IPS-18a (cell line): Measurements from ENCODE around the gene CLDN24.

Source experiments
- H3K27ac ChIP-seq: one replicate; pipeline ENCODE4 v1.5.1; 2013; ENCODE audit warnings: low read length
- H3K27me3 ChIP-seq: one replicate; pipeline ENCODE4 v1.6.1; 2013; ENCODE audit warnings: mild to moderate bottlenecking, low read length; ENCODE audit not compliant: control insufficient read depth, insufficient read depth
- H3K36me3 ChIP-seq: one replicate; pipeline ENCODE4 v1.6.1; 2013; ENCODE audit warnings: low read depth, low read length; ENCODE audit not compliant: control insufficient read depth
- H3K4me1 ChIP-seq: one replicate; pipeline ENCODE4 v1.6.1; 2013; ENCODE audit warnings: low read depth, low read length; ENCODE audit not compliant: control insufficient read depth
- H3K4me3 ChIP-seq: one replicate; pipeline ENCODE4 v1.5.1; 2013; ENCODE audit warnings: low read length
- H3K9ac ChIP-seq: one replicate; pipeline ENCODE4 v1.6.1; 2013; ENCODE audit warnings: mild to moderate bottlenecking, low read length, moderate library complexity
- H3K9me3 ChIP-seq: one replicate; pipeline ENCODE4 v1.6.1; 2013; ENCODE audit warnings: low read depth, low read length; ENCODE audit not compliant: control insufficient read depth

Gene CLDN24

GRCh38 chr4:183344523-183345255 is 22.5 kb upstream of the CLDN24 start:
- Histone ChIP-seq H3K27ac (no peak overlapping the region), H3K9ac (no peak overlapping the region), H3K9me3 (no peaks in the 10 kb centered on the region), H3K4me3 (no peak overlapping the region), H3K4me1 (no peaks in the 10 kb centered on the region), H3K36me3 (no peaks in the 10 kb centered on the region), H3K27me3 (no peaks in the 10 kb centered on the region)

DNA sequence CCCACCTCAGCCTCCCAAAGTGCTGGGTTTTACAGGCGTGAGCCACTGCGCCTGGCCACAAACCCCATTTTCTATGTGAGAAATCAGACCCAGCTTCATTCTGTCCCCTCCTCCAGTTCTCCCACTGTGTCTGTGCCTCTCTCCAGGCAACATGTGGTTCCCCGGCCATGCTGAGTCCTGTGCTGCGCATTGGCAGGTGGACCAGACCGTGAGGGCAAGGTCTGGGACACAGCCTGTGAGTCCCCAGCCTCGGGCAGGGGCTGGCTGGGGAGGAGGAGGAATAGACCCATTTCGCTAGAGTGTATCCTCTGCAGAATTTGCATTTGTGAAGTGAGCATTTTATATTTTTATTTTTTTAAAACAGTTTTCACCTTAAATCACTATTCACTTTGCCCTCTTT is 21.5 kb upstream of the CLDN24 start:
- H3K9me3 ChIP-seq = no peaks in the 10 kb centered on the region
- H3K36me3 ChIP-seq = no peaks in the 10 kb centered on the region
- H3K9ac ChIP-seq = no peak overlapping the region
- H3K27me3 ChIP-seq = no peaks in the 10 kb centered on the region
- no peak overlapping the region for H3K27ac ChIP-seq
- no peak overlapping the region for H3K4me3 ChIP-seq
- no peaks in the 10 kb centered on the region for H3K4me1 ChIP-seq

GRCh38 chr4:183342541-183343533 is 20.6 kb upstream of the CLDN24 start:
- Histone ChIP-seq H3K36me3 (no peaks in the 10 kb centered on the region), H3K4me1 (no peaks in the 10 kb centered on the region), H3K27me3 (no peaks in the 10 kb centered on the region), H3K9me3 (no peaks in the 10 kb centered on the region), H3K27ac (no peak overlapping the region), H3K9ac (no peak overlapping the region), H3K4me3 (no peak overlapping the region)

- Histone ChIP-seq H3K4me3 (no peak overlapping the region), H3K9me3 (no peaks in the 10 kb centered on the region), H3K4me1 (no peaks in the 10 kb centered on the region), H3K27me3 (no peaks in the 10 kb centered on the region), H3K36me3 (no peaks in the 10 kb centered on the region), H3K9ac (no peak overlapping the region), H3K27ac (no peak overlapping the region)
Observed at GRCh38 chr4:183337833-183338232, 15.6 kb upstream of the CLDN24 start.

DNA sequence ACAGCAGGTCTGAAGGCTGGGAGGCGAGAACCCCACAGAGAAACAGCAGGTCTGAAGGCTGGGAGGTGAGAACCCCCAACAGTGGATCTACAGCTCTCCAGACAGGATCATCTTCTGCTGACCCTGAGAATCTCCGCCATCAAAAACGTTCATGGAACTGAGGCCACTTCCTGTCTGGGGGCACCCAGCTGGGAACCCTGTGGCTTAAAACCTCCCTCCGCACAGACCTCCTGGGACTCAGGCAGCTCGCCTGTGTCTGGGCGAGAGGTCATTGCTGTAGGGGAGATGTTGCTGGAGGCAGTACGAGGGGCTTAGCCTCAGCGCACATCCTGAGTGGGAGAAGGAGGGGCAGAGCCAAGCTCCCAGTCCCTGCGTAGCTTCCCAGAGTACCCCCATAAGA is 15.1 kb upstream of the CLDN24 start:
- H3K4me3 ChIP-seq = no peak overlapping the region
- no peaks in the 10 kb centered on the region for H3K36me3 ChIP-seq
- no peaks in the 10 kb centered on the region for H3K27me3 ChIP-seq
- no peaks in the 10 kb centered on the region for H3K9me3 ChIP-seq
- no peak overlapping the region for H3K9ac ChIP-seq
- H3K4me1 ChIP-seq = no peaks in the 10 kb centered on the region
- H3K27ac ChIP-seq = no peak overlapping the region

DNA sequence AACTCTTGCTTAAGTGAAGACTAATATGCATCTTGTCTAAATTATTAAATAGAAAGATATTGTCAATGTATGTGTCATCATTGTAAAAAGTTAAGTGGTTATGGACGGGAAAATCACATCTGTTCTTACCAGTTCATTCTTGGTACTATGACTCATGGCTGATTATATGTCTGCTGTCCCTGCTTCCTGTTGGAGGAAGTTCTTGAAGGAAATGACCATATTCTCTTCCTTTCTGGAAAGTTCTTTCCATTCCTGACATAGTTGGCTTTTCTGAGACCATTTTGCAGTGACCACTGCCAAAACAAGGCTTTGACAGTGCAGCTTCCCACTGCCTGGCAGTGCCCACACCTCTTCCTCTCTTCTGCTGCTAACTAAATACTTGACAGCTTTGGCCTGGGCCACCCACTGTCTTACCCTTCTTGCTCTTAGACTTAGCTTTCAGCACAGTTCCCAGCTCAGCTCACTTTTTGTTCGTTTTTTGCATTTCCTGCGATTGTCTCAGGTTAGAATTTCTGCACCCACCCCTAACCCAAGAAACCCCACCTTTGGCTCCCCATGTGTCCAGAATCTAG is 13.2 kb upstream of the CLDN24 start:
- H3K27ac ChIP-seq = no peak overlapping the region

DNA sequence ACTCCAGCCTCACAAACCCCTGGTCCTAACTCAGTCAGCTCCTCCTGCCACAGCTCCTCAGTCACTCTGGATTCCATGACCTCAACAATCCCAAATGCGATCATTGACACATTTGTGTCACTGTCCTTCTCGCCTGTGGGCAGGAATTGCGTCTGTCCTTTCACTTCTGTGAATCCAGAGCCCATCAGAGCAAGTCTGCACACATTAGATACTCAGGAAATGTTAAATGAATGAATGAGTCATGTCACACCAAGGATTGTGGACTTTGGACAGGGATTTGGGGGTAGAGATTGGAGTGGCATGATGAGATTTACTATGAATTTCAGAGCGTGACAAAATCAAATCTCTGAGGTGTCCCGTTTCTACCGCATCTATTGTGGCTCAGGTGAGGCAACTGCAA is 11.8 kb upstream of the CLDN24 start:
- Histone ChIP-seq H3K36me3 (no peaks in the 10 kb centered on the region), H3K4me3 (no peak overlapping the region), H3K9ac (no peak overlapping the region), H3K4me1 (no peaks in the 10 kb centered on the region), H3K27me3 (no peaks in the 10 kb centered on the region), H3K27ac (no peak overlapping the region), H3K9me3 (no peaks in the 10 kb centered on the region)

More for the DNA sequence above, 13.2 kb upstream of the CLDN24 start:
- H3K27me3 ChIP-seq = no peaks in the 10 kb centered on the region
- no peaks in the 10 kb centered on the region for H3K9me3 ChIP-seq
- no peak overlapping the region for H3K9ac ChIP-seq
- no peaks in the 10 kb centered on the region for H3K4me1 ChIP-seq
- no peak overlapping the region for H3K4me3 ChIP-seq
- no peaks in the 10 kb centered on the region for H3K36me3 ChIP-seq

DNA sequence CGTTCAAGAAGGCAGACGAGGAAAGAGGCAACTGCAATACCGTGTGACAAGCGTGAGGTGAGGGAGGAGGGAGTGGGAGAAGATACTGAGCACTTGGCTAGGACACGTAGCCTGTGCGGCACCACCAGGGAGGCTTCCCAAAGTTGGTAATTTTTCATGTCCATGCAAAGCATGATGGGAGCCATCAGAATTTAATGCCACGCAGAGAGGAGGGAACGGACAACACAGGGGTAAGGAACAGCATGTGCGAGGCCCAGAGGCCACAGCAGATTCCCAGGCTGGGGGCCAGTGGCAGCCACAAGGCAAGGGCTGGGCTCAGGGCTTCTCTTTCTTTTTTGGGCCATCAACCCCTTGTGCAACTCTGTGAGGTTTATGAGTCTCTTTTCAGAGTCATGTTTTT is 11.0 kb upstream of the CLDN24 start:
- no peaks in the 10 kb centered on the region for H3K36me3 ChIP-seq
- no peak overlapping the region for H3K4me3 ChIP-seq
- H3K27ac ChIP-seq = no peak overlapping the region
- no peak overlapping the region for H3K9ac ChIP-seq
- H3K4me1 ChIP-seq = no peaks in the 10 kb centered on the region
- H3K9me3 ChIP-seq = no peaks in the 10 kb centered on the region
- no peaks in the 10 kb centered on the region for H3K27me3 ChIP-seq

DNA sequence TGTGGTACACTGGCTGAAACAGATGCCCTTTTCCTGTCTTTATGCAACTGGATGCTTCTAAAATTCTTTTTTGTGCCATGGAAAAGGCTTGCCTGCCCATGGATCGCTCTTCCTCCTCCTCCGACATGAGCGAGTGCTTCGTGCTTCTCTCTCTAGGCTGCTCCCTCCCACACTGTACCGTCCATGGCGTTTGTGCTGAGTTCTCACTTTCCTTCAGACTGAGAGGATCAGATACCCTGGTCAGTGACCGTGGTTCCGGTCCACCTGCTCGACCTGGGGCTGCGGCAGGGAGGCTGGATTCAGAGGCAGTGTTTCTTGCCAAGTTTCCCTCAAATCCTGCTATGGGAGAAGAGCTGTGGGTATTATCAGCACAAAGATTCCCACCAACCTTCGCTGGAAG is 10.2 kb upstream of the CLDN24 start:
- no peaks in the 10 kb centered on the region for H3K4me1 ChIP-seq
- no peak overlapping the region for H3K4me3 ChIP-seq
- H3K27me3 ChIP-seq = no peaks in the 10 kb centered on the region
- no peaks in the 10 kb centered on the region for H3K9me3 ChIP-seq
- H3K36me3 ChIP-seq = no peaks in the 10 kb centered on the region
- H3K9ac ChIP-seq = no peak overlapping the region
- H3K27ac ChIP-seq = no peak overlapping the region

DNA sequence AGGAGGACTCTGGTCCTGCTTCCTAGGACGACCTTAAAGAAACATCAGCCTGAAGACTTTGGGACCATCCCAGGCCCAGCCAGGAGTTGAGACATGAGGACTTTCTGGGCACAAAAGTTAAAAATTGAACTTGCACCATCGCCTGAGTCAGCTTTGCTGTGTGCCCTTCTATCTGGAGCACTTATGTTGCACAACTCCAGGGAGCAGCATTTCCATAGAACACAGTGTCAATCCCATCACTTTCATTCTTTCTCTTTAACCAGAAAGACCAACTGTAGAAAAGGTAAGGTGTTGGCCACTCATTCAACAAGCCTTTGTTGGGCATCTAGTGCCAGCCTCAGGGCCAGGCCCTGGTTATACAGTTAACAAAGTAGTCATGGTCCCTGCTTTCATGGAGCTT is 8.6 kb upstream of the CLDN24 start:
- Histone ChIP-seq H3K27me3 (no peaks in the 10 kb centered on the region), H3K9ac (no peak overlapping the region), H3K4me3 (no peak overlapping the region), H3K9me3 (no peaks in the 10 kb centered on the region), H3K27ac (no peak overlapping the region), H3K4me1 (no peaks in the 10 kb centered on the region), H3K36me3 (no peaks in the 10 kb centered on the region)

DNA sequence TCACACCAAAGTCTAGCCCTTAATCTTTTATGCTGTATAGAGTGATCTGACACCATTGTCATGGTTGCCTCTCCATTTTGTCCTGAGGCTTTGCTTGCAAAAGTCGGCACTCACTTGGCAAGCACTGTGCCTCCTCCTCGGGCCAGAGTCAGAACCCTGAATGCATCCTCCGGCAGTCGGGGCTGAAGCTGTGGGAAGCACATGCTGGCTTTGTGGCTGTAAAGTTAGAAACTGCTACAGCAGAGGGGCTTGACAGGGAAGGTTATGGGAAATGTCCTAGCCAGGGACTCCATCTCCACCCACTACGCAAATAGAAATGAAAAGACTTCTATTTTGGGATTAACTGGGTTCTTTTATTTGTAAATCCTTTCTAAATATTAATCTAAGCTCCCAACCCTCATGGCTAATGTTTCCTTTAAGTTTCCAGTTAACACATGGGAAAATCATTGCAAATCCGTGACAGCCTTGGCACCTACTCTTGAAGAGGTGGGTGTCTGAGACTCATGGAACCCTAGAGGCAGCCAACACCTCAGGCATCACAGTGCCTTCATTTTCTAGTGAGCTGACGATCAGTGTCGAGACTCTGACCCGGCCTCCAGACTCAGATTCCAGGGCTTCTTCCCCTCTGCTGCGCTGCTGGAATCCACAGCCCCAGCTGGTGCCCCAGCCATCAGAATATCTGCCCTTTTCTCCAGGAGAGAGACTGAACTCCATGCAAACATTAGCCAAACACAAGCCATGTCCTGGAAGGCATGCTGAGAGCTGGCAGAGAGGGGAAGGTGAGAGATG is 7.9 kb upstream of the CLDN24 start:
- Histone ChIP-seq H3K4me3 (no peak overlapping the region), H3K4me1 (no peaks in the 10 kb centered on the region), H3K36me3 (no peaks in the 10 kb centered on the region), H3K9ac (no peak overlapping the region), H3K27me3 (no peaks in the 10 kb centered on the region), H3K27ac (no peak overlapping the region), H3K9me3 (no peaks in the 10 kb centered on the region)
